Measurements from ENCODE around the gene ANKRD6. TPM values are rescaled to one million over a fixed set of nuclear protein-coding genes. Genes with fewer than 3 reads are reported as not detected.

ANKRD6 gene
- total and polyA plus RNA-seq, 2 donors (not counting 1 experiment from before 2014, with no cell fraction given) = 3.8 to 10.5 TPM

DNA sequence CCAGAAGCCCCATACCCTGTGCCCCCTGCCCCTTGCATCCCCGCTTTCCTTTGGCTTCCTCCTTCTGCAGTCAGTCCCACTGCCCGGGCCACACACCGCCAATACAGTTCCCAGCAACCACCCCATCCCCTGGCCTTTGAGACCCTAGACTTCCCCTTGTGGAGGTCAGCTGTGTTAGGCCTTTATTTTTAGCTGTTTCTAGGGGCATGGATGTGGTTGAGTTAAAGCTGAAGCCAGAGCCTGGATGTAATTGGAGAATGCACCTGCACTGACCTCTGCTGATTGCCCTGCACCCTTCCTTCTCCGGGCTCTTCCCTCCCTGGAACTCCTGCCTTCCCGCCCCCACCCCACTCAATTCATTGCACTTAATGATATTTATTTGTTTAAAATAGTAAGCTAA lies 171.7 kb downstream of the ANKRD6 start:
- POLR2A ChIA-PET = no interaction called here
- no peak overlapping the region for H3K4me3 Mint-ChIP-seq

DNA sequence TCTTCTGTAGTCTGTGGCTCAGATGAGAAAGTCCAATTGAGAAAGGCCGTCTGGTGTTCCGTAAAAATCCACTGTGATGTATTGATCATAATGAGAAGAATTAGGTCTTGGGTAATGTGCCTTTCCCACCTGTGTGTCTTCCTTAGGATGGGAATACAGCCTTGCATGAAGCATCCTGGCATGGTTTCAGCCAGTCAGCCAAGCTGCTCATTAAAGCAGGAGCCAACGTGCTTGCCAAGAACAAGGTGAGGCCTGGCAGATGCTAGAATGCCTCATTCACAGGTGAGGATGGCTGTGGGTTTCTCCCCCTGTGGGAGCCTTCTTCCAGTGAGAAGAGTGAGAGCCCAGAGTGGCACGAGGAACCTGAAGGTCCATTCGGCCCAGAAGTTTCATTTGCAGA lies 172.9 kb downstream of the ANKRD6 start:
- Histone ChIP-seq H3K27me3 (replicated peaks in 1 of 4; ENCODE audit: control extremely low read depth in 1 of 4, control insufficient read depth in 3 of 4, insufficient read depth in 4 of 4, low read length in 3 of 4) (no peaks in the 10 kb centered on the region), H3K4me1 (ENCODE audit: control insufficient read depth in 2 of 2, insufficient read depth in 2 of 2, low read length in 2 of 2) (no peaks in the 10 kb centered on the region), H3K36me3 (replicated peaks in 1 of 2; ENCODE audit: control extremely low read depth in 1 of 2, control insufficient read depth in 1 of 2, extremely low read depth in 1 of 2, insufficient read depth in 2 of 2, low read length in 1 of 2) (no peaks in the 10 kb centered on the region), H3K79me2 (ENCODE audit: control insufficient read depth, insufficient read depth, low read length) (no peaks in the 10 kb centered on the region), H3K27ac (ENCODE audit: low read length in 2 of 2) (no peak overlapping the region), H3K9me3 (ENCODE audit: control extremely low read depth in 1 of 3, control insufficient read depth in 2 of 3, insufficient read depth in 1 of 3, low read length in 2 of 3) (no peaks in the 10 kb centered on the region), H3K9ac (ENCODE audit: low read length) (no peak overlapping the region), H2AFZ (ENCODE audit: insufficient read depth, low read depth, low read length, poor library complexity, severe bottlenecking) (no peak overlapping the region), H3K4me3 (ENCODE audit: control extremely low read depth in 1 of 5, extremely low read depth in 1 of 5, insufficient read depth in 1 of 5, low read depth in 2 of 5, low read length in 4 of 5) (no peak overlapping the region), H3K4me2 (replicated peaks; ENCODE audit: low read depth, low read length, poor library complexity, severe bottlenecking) (no peak overlapping the region), H4K20me1 (ENCODE audit: control insufficient read depth, insufficient read depth, low read length, poor library complexity, severe bottlenecking) (no peaks in the 10 kb centered on the region)
- TF ChIP-seq, protein P1, sequence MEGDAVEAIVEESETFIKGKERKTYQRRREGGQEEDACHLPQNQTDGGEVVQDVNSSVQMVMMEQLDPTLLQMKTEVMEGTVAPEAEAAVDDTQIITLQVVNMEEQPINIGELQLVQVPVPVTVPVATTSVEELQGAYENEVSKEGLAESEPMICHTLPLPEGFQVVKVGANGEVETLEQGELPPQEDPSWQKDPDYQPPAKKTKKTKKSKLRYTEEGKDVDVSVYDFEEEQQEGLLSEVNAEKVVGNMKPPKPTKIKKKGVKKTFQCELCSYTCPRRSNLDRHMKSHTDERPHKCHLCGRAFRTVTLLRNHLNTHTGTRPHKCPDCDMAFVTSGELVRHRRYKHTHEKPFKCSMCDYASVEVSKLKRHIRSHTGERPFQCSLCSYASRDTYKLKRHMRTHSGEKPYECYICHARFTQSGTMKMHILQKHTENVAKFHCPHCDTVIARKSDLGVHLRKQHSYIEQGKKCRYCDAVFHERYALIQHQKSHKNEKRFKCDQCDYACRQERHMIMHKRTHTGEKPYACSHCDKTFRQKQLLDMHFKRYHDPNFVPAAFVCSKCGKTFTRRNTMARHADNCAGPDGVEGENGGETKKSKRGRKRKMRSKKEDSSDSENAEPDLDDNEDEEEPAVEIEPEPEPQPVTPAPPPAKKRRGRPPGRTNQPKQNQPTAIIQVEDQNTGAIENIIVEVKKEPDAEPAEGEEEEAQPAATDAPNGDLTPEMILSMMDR (IDR thresholded peaks at IDR 0.05) = no peak
- no peak for TF ChIP-seq EZH2 (IDR thresholded peaks at IDR 0.05; ENCODE audit: borderline replicate concordance, insufficient read depth, low read depth, low read length, poor library complexity, severe bottlenecking)
- Mint-ChIP-seq H3K4me3 (no peak overlapping the region), H3K27ac (no peak overlapping the region), H3K27me3 (no peaks in the 10 kb centered on the region), H3K4me1 (no peaks in the 10 kb centered on the region), H3K9me3 (ENCODE audit: insufficient read depth) (no peaks in the 10 kb centered on the region)
- ATAC-seq (ENCODE audit: low read depth) (no peak), DNase-seq (no peak)
- intact Hi-C loops (cut with micrococcal nuclease) = no loop called here
- CTCF ChIA-PET = no interaction called here
- POLR2A ChIA-PET = no interaction called here
- WGBS (ENCODE audit: insufficient coverage) = 99% methylated on average over 5 of the region's 5 CpGs

More for the DNA sequence above, 171.7 kb downstream of the ANKRD6 start:
- Histone ChIP-seq H3K79me2 (ENCODE audit: control insufficient read depth, insufficient read depth, low read length) (no peaks in the 10 kb centered on the region), H3K27ac (ENCODE audit: low read length in 2 of 2) (no peak overlapping the region), H3K9ac (ENCODE audit: low read length) (no peak overlapping the region), H3K4me2 (replicated peaks; ENCODE audit: low read depth, low read length, poor library complexity, severe bottlenecking) (no peak overlapping the region), H3K4me3 (ENCODE audit: control extremely low read depth in 1 of 5, extremely low read depth in 1 of 5, insufficient read depth in 1 of 5, low read depth in 2 of 5, low read length in 4 of 5) (no peak overlapping the region), H3K36me3 (replicated peaks in 1 of 2; ENCODE audit: control extremely low read depth in 1 of 2, control insufficient read depth in 1 of 2, extremely low read depth in 1 of 2, insufficient read depth in 2 of 2, low read length in 1 of 2) (no peaks in the 10 kb centered on the region), H3K4me1 (ENCODE audit: control insufficient read depth in 2 of 2, insufficient read depth in 2 of 2, low read length in 2 of 2) (no peaks in the 10 kb centered on the region), H2AFZ (ENCODE audit: insufficient read depth, low read depth, low read length, poor library complexity, severe bottlenecking) (no peak overlapping the region), H4K20me1 (ENCODE audit: control insufficient read depth, insufficient read depth, low read length, poor library complexity, severe bottlenecking) (no peaks in the 10 kb centered on the region), H3K27me3 (replicated peaks in 1 of 4; ENCODE audit: control extremely low read depth in 1 of 4, control insufficient read depth in 3 of 4, insufficient read depth in 4 of 4, low read length in 3 of 4) (no peaks in the 10 kb centered on the region), H3K9me3 (ENCODE audit: control extremely low read depth in 1 of 3, control insufficient read depth in 2 of 3, insufficient read depth in 1 of 3, low read length in 2 of 3) (no peaks in the 10 kb centered on the region)
- DNase-seq = no peak
- ATAC-seq (ENCODE audit: low read depth) = no peak
- Mint-ChIP-seq H3K9me3 (ENCODE audit: insufficient read depth) (no peaks in the 10 kb centered on the region), H3K27ac (no peak overlapping the region), H3K27me3 (no peaks in the 10 kb centered on the region), H3K4me1 (no peaks in the 10 kb centered on the region)
- CTCF ChIA-PET = interaction anchor here (1.4 to 2.1 kb wide), 2 partner anchors 233 to 237 kb away, joined by 3 to 8 read pairs; no protein-coding TSS in a partner anchor
- intact Hi-C loops (cut with micrococcal nuclease) = no loop called here
- WGBS (ENCODE audit: insufficient coverage) = 100% methylated on average over 1 of the region's 5 CpGs
- no peak for TF ChIP-seq EZH2 (IDR thresholded peaks at IDR 0.05; ENCODE audit: borderline replicate concordance, insufficient read depth, low read depth, low read length, poor library complexity, severe bottlenecking)
- TF ChIP-seq, protein P1 (IDR thresholded peaks at IDR 0.05) = no peak

All from B cell (primary cell).